H9 (cell line): Measurements from ENCODE around the gene GABRR2. TPM values are rescaled to one million over a fixed set of nuclear protein-coding genes. Genes with fewer than 3 reads are reported as not detected.

Experiments used
- DNase-seq: peaks from one replicate; pipeline ENCODE4 v3.0.0-alpha.2; 2017
- H2AFZ ChIP-seq: one replicate; pipeline ENCODE4 v1.6.1; 2013; ENCODE audit warnings: mild to moderate bottlenecking, low read length, control low read depth, moderate library complexity
- H2AK5ac ChIP-seq: 2 replicates; pipeline ENCODE4 v1.6.1; 2013; ENCODE audit warnings: low read length, control low read depth, mixed read lengths; ENCODE audit not compliant: insufficient read length
- H2BK120ac ChIP-seq: one replicate; pipeline ENCODE4 v1.6.1; 2013; ENCODE audit warnings: low read depth, mild to moderate bottlenecking, low read length, control low read depth, inconsistent platforms; ENCODE audit not compliant: poor library complexity, severe bottlenecking
- H2BK12ac ChIP-seq: 2 replicates; pipeline ENCODE4 v1.6.1; 2013; ENCODE audit warnings: low read length, control low read depth, mixed read lengths, low read depth; ENCODE audit not compliant: insufficient read length
- H2BK15ac ChIP-seq: 2 replicates; pipeline ENCODE4 v1.6.1; 2013; ENCODE audit warnings: low read depth, low read length, control low read depth
- H2BK20ac ChIP-seq: one replicate; pipeline ENCODE4 v1.6.1; 2013; ENCODE audit warnings: low read depth, mild to moderate bottlenecking, low read length, control low read depth, inconsistent platforms; ENCODE audit not compliant: poor library complexity, severe bottlenecking
- H2BK5ac ChIP-seq: 2 replicates; pipeline ENCODE4 v1.6.1; 2013; ENCODE audit warnings: low read length, control low read depth, mixed read lengths; ENCODE audit not compliant: insufficient read length
- H3K14ac ChIP-seq: 2 replicates; pipeline ENCODE4 v1.6.1; 2013; ENCODE audit warnings: low read length, control low read depth; ENCODE audit not compliant: insufficient read depth
- H3K18ac ChIP-seq: 2 replicates; pipeline ENCODE4 v1.6.1; 2013; ENCODE audit warnings: low read depth, mild to moderate bottlenecking, mixed read lengths, low read length, control low read depth; ENCODE audit not compliant: insufficient read length
- H3K23ac ChIP-seq: 2 replicates; pipeline ENCODE4 v1.6.1; 2013; ENCODE audit warnings: low read length, control low read depth, mixed read lengths, low read depth; ENCODE audit not compliant: insufficient read length
- H3K23me2 ChIP-seq: 2 replicates; pipeline ENCODE4 v1.6.1; 2013; ENCODE audit warnings: low read depth, mild to moderate bottlenecking, mixed read lengths, low read length, control low read depth; ENCODE audit not compliant: insufficient read length, poor library complexity, severe bottlenecking
- H3K27ac ChIP-seq: 2 replicates; pipeline ENCODE4 v1.5.1; 2013; ENCODE audit warnings: low read length, control low read depth, mixed read lengths, low read depth; ENCODE audit not compliant: insufficient read length
- H3K27me3 ChIP-seq: 2 replicates; pipeline ENCODE4 v1.6.1; 2013; ENCODE audit warnings: low read length, control low read depth, inconsistent platforms; ENCODE audit not compliant: insufficient read depth
- H3K4ac ChIP-seq: 2 replicates; pipeline ENCODE4 v1.6.1; 2013; ENCODE audit warnings: low read depth, mild to moderate bottlenecking, control low read depth, inconsistent platforms, low read length, moderate library complexity
- H3K4me1 ChIP-seq: 2 replicates; pipeline ENCODE4 v1.6.1; 2013; ENCODE audit warnings: low read length, control low read depth, inconsistent platforms; ENCODE audit not compliant: insufficient read depth
- H3K4me2 ChIP-seq: 2 replicates; pipeline ENCODE4 v1.6.1; 2013; ENCODE audit warnings: low read length, control low read depth, mixed read lengths; ENCODE audit not compliant: insufficient read length, insufficient read depth
- H3K56ac ChIP-seq: 2 replicates; pipeline ENCODE4 v1.6.1; 2013; ENCODE audit warnings: low read depth, mild to moderate bottlenecking, mixed read lengths, low read length, control low read depth; ENCODE audit not compliant: insufficient read length
- H3K79me1 ChIP-seq: 2 replicates; pipeline ENCODE4 v1.6.1; 2013; ENCODE audit warnings: low read depth, mild to moderate bottlenecking, moderate library complexity, low read length, control low read depth, inconsistent platforms; ENCODE audit not compliant: insufficient read depth, poor library complexity, severe bottlenecking
- H3K79me2 ChIP-seq: 2 replicates; pipeline ENCODE4 v1.6.1; 2013; ENCODE audit warnings: low read length, control low read depth, inconsistent platforms; ENCODE audit not compliant: insufficient read depth
- H3K9ac ChIP-seq: 2 replicates; pipeline ENCODE4 v1.6.1; 2013; ENCODE audit warnings: low read length, control low read depth, mixed read lengths; ENCODE audit not compliant: insufficient read length; ENCODE audit errors: extremely low read depth
- H3K9me3 ChIP-seq: one replicate; pipeline ENCODE4 v1.6.1; 2013; ENCODE audit warnings: low read depth, low read length, inconsistent platforms; ENCODE audit not compliant: control insufficient read depth
- H3T11ph ChIP-seq: one replicate; pipeline ENCODE4 v1.6.1; 2013; ENCODE audit warnings: mild to moderate bottlenecking, low read length, control low read depth, inconsistent platforms
- H4K20me1 ChIP-seq: one replicate; pipeline ENCODE4 v1.6.1; 2013; ENCODE audit not compliant: control insufficient read depth, insufficient read length, insufficient read depth
- H4K5ac ChIP-seq: 2 replicates; pipeline ENCODE4 v1.6.1; 2013; ENCODE audit warnings: low read depth, mild to moderate bottlenecking, mixed read lengths, low read length, control low read depth; ENCODE audit not compliant: insufficient read length
- H4K8ac ChIP-seq: replicated peaks from 2 replicates; pipeline ENCODE4 v1.6.1; 2013; ENCODE audit warnings: low read length, control low read depth, mixed read lengths, low read depth; ENCODE audit not compliant: insufficient read length
- H4K91ac ChIP-seq: 2 replicates; pipeline ENCODE4 v1.6.1; 2013; ENCODE audit warnings: low read depth, mild to moderate bottlenecking, moderate library complexity, mixed read lengths, low read length, control low read depth; ENCODE audit not compliant: insufficient read length
- H3K27ac Mint-ChIP-seq, 3 experiments: 2 replicates in 2 of 3; 3 replicates in 1 of 3; pipeline ENCODE4 v1.8.0; 2020 to 2021; ENCODE audit warnings: mixed read lengths in 3 of 3, mild to moderate bottlenecking in 1 of 3, moderate library complexity in 1 of 3
- H3K27me3 Mint-ChIP-seq: 2 replicates; pipeline ENCODE4 v1.8.0; 2021; ENCODE audit warnings: low read depth, mild to moderate bottlenecking, moderate library complexity, mixed read lengths
- H3K36me3 Mint-ChIP-seq, 3 experiments: 2 replicates in 2 of 3; 3 replicates in 1 of 3; pipeline ENCODE4 v1.8.0; 2020 to 2021; ENCODE audit warnings: low read depth in 3 of 3, mixed read lengths in 3 of 3; ENCODE audit not compliant: insufficient read depth in 1 of 3
- H3K4me1 Mint-ChIP-seq, 2 experiments: 2 replicates each; pipeline ENCODE4 v1.8.0; 2020; ENCODE audit warnings: mixed read lengths in 2 of 2
- H3K4me3 Mint-ChIP-seq, 2 experiments: 2 replicates in 1 of 2; 3 replicates in 1 of 2; pipeline ENCODE4 v1.8.0; 2020 to 2021; ENCODE audit warnings: mild to moderate bottlenecking in 2 of 2, mixed read lengths in 2 of 2, moderate library complexity in 1 of 2
- H3K9me3 Mint-ChIP-seq, 2 experiments: 2 replicates in 1 of 2; 3 replicates in 1 of 2; pipeline ENCODE4 v1.8.0; 2020; ENCODE audit warnings: mild to moderate bottlenecking in 2 of 2, mixed read lengths in 2 of 2, moderate library complexity in 1 of 2
- WGBS: extraction: QIAGEN DNeasy Blood & Tissue Kit; methylation state at CpG from one replicate; pipeline ENCODE4 v1.1.7; 2013; ENCODE audit warnings: missing lambda C conversion rate, low lambda C conversion rate, mixed read lengths; ENCODE audit not compliant: insufficient read length; ENCODE audit errors: extremely low coverage; 5-methylcytosine and 5-hydroxymethylcytosine counted together
- total RNA-seq: library from RNA; stranded (reverse); gene quantifications from 2 replicates; pipeline ENCODE4 v1.2.1, GENCODE V29; 2021
- TF ChIP-seq, protein P1 (sequence below): fragments of 200-600 bp; sonication (generic); conservative IDR thresholded peaks from 3 replicates; pipeline ENCODE4 v1.8.0; 2021; ENCODE audit warnings: antibody characterized with exemption, mild to moderate bottlenecking

The GABRR2 gene
- total RNA-seq, 1 experiment from 2014 or later: not detected

DNA sequence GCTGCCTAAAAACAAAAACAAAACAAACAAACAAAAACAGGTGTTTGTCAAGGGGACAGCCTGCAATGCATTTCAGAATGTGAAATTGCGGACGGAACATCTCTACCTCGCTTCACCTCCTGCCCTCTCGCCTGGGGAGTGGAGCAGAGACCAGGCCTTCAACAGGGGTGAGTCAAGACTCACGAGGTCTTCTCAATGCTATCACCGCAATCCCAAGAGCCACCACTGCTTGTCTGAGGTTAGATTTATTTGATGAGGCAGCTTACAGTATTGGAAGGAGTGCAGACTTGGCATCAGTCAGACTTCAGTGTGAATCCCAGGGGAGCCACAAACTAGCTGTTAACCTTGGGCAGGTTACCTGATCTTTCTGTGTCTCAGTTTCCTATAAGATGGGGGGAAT, 105.6 kb downstream of the GABRR2 start:
- Histone ChIP-seq H3K27me3 (no peaks in the 10 kb centered on the region), H2BK20ac (no peak overlapping the region), H3K4me1 (peaks cover 13% of the 10 kb centered on the region; the same call in 1 of the 2 replicates), H3K4ac (no peak overlapping the region), H2BK15ac (no peak overlapping the region), H3K9ac (no peak overlapping the region), H4K20me1 (no peaks in the 10 kb centered on the region), H3K27ac (no peak overlapping the region), H2BK5ac (no peak overlapping the region), H3K4me2 (no peak overlapping the region), H2AFZ (no peak overlapping the region), H3K23ac (no peak overlapping the region), H3T11ph (no peak overlapping the region), H2BK120ac (no peak overlapping the region), H3K79me2 (no peaks in the 10 kb centered on the region), H4K91ac (no peak overlapping the region), H3K23me2 (no peaks in the 10 kb centered on the region), H2AK5ac (no peak overlapping the region), H4K5ac (no peak overlapping the region), H3K56ac (no peak overlapping the region), H3K14ac (no peak overlapping the region), H2BK12ac (no peak overlapping the region), H4K8ac (no peak overlapping the region), H3K9me3 (no peaks in the 10 kb centered on the region), H3K18ac (no peak overlapping the region), H3K79me1 (no peaks in the 10 kb centered on the region)
- Mint-ChIP-seq H3K9me3 (no peaks in the 10 kb centered on the region; a peak in 1 of 5 replicates), H3K4me3 (no peak overlapping the region), H3K27ac (no peak overlapping the region), H3K36me3 (peaks cover 0 to 3% (median 0%) of the 10 kb centered on the region in 3 experiments; a peak in 1 of 7 replicates), H3K4me1 (peaks cover 32 to 35% of the 10 kb centered on the region in 2 experiments), H3K27me3 (no peaks in the 10 kb centered on the region)
- TF ChIP-seq, protein P1, sequence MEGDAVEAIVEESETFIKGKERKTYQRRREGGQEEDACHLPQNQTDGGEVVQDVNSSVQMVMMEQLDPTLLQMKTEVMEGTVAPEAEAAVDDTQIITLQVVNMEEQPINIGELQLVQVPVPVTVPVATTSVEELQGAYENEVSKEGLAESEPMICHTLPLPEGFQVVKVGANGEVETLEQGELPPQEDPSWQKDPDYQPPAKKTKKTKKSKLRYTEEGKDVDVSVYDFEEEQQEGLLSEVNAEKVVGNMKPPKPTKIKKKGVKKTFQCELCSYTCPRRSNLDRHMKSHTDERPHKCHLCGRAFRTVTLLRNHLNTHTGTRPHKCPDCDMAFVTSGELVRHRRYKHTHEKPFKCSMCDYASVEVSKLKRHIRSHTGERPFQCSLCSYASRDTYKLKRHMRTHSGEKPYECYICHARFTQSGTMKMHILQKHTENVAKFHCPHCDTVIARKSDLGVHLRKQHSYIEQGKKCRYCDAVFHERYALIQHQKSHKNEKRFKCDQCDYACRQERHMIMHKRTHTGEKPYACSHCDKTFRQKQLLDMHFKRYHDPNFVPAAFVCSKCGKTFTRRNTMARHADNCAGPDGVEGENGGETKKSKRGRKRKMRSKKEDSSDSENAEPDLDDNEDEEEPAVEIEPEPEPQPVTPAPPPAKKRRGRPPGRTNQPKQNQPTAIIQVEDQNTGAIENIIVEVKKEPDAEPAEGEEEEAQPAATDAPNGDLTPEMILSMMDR: no peak
- no CpG with 5 or more reads among the region's 6 CpGs for WGBS
- no peak for DNase-seq
